HAP-1 (cell line): ENCODE data around the gene DTNB.

Experiments
- DNase-seq, 2 experiments: peaks; one replicate each; pipeline ENCODE4 v3.0.0-alpha.2; 2016 to 2020; ENCODE audit warnings: low spot score in 2 of 2
- H3K27me3 ChIP-seq: fragments of 250-450 bp; sonication (Bioruptor Pico); 2 replicates; pipeline ENCODE4 v1.5.1; 2020; ENCODE audit warnings: low read depth, mild to moderate bottlenecking, moderate library complexity
- H3K36me3 ChIP-seq: fragments of 250-450 bp; sonication (Bioruptor Pico); replicated peaks from 2 replicates; pipeline ENCODE4 v1.5.1; 2020; ENCODE audit warnings: mild to moderate bottlenecking
- H3K4me1 ChIP-seq: fragments of 250-450 bp; sonication (Bioruptor Pico); 2 replicates; pipeline ENCODE4 v1.5.1; 2020; ENCODE audit warnings: mild to moderate bottlenecking
- H3K4me3 ChIP-seq: fragments of 250-450 bp; sonication (Bioruptor Pico); 2 replicates; pipeline ENCODE4 v1.5.1; 2020; ENCODE audit warnings: mild to moderate bottlenecking, moderate library complexity
- H3K9me3 ChIP-seq: fragments of 250-450 bp; sonication (Bioruptor Pico); 2 replicates; pipeline ENCODE4 v1.5.1; 2020; ENCODE audit warnings: mild to moderate bottlenecking, moderate library complexity
- in situ Hi-C: fragments of 300-500 bp; cut with MboI; formaldehyde crosslinking; loops from 3 replicates; pipeline ENCODE4 v1.14.3; 2020; ENCODE audit warnings: low sequenced_read_pairs, inconsistent platforms, mixed read lengths

DTNB gene

GRCh38 chr2:25330937-25331336 lies 342.4 kb downstream of the DTNB start:
- H3K4me1 ChIP-seq = no peaks in the 10 kb centered on the region
- H3K36me3 ChIP-seq = no peaks in the 10 kb centered on the region
- H3K27me3 ChIP-seq = no peaks in the 10 kb centered on the region
- no peak for DNase-seq
- no peak overlapping the region for H3K4me3 ChIP-seq
- H3K9me3 ChIP-seq = no peaks in the 10 kb centered on the region
- in situ Hi-C loops = no loop called here

GRCh38 chr2:25330273-25330672 lies 343.1 kb downstream of the DTNB start:
- Histone ChIP-seq H3K4me1 (no peaks in the 10 kb centered on the region), H3K36me3 (no peaks in the 10 kb centered on the region), H3K9me3 (no peaks in the 10 kb centered on the region), H3K4me3 (no peak overlapping the region), H3K27me3 (no peaks in the 10 kb centered on the region)
- no peak for DNase-seq
- in situ Hi-C loops = no loop called here

DNA sequence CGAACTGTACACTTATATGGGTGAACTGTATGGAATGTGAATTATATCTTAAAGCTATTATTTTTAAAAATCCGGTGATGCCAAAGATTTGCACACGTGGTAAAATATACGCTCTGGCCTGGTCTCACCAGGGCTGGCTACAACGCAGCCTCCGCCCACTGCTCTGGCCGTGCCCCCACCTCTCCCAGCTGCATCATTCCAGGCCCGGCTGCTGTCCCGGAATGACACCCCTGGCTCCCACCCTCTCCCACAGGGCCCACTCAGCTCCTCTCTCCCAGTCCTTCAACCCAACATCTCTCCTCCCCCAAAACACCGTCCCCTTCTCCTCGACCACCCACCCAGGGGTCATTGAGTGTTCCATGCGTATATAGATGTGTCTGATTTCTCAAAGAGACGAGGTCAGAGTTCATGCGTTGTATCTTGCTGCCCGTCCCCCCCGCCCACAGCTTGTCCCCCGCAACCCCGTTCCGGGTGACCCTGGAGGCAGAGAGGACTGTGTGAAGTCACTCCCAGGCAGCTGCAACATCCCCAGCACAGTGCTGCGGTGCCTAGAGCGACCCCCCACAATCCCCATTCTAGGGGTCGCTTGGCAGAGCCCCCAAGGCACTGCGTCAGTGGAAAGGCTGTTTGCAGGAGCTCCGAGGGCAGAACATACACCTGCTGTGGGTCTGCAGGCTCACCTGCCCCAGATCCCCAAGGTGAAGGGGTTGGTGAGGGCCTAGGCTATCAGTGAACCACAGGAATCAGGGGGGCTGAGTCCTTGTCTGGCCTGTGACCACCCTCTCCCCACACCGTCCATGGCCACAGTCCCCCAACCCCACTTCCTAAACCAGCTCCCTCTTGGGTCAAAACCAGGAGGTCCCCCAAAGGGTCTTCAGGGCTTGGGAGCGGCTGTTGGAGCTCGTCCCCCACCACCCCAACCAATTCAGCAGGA lies 345.0 kb downstream of the DTNB start:
- Histone ChIP-seq H3K4me3 (no peak overlapping the region), H3K27me3 (no peaks in the 10 kb centered on the region), H3K9me3 (no peaks in the 10 kb centered on the region), H3K36me3 (no peaks in the 10 kb centered on the region), H3K4me1 (peaks cover 8% of the 10 kb centered on the region)
- in situ Hi-C loops = no loop called here
- DNase-seq = no peak
